ENCODE data around the gene DES.

- no peak for TF ChIP-seq MEIS2 (IDR thresholded peaks at IDR 0.05; ENCODE audit: partially characterized antibody)
- TF ChIP-seq AFF4 (CRISPR knock-in tag; IDR thresholded peaks at IDR 0.05), result no peak
- no peak for TF ChIP-seq POLR2G (IDR thresholded peaks at IDR 0.05; ENCODE audit: low read depth, low read length)
These were observed 803 bp upstream of the DES start for GRCh38 chr2:219417374-219417773.

Data from K562 (cell line).